ENCODE results near the gene SLC4A7. TPM values are rescaled to one million over a fixed set of nuclear protein-coding genes. Genes with fewer than 3 reads are reported as not detected.
"Not testable (repeated sequence)": the region's sequence is repeated elsewhere in the genome, so short reads cannot be mapped to it uniquely, and the experiment has no call there.

The SLC4A7 gene
- total RNA-seq, 2 experiments from 2014 or later = 57.8 to 66.3 TPM

DNA sequence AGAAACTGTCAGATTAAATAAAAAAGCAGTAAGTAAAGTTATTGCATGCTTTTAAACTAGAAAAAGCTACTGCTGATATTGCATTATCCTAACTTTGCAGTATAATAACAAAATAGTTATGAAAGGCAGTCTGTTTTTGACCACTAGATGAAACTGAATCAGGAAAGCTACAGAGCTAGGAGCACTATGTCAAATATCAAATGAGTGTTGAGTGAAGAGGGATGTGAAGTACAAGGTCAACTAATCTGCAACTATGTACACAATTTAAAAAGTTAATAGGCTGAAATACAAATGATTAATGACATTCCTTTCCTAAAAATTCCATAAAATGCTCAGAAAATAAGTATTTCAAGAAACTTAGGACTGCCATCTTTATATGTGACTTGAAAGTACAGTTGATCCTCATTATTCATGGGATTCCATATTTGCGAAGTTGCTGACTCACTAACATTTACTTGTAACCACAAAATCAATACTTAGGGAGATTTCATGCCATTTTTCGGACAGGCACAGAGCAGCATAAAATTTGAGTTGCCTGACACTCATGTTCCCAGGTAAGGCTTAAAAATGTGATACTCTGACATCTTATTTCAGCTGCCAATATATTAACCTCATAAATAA is 34.5 kb downstream of the SLC4A7 start:
- POLR2A ChIA-PET = no interaction called here
- CTCF ChIA-PET = no interaction called here

- CTCF ChIA-PET = not testable (repeated sequence)
These were observed 41.2 kb downstream of the SLC4A7 start for GRCh38 chr3:27442995-27443394.

DNA sequence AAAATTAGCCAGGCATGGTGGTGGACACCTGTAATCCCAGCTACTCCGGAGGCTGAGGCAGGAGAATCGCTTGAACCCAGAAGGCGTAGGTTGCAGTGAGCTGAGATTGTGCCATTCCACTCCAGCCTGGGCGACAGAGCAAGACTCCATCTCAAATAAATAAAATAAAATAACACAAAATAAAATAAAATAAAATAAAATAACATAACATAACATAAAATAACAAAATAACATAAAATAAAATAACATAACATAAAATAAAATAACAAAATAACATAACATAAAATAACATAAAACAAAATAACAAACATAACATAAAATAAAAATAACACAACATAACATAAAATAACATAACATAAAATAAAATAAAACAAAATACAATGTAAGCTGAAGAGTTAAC is 45.8 kb downstream of the SLC4A7 start:
- CTCF ChIA-PET, POLR2A ChIA-PET: not testable (repeated sequence)

More at GRCh38 chr3:27442995-27443394, 41.2 kb downstream of the SLC4A7 start:
- POLR2A ChIA-PET = interaction anchor here (0.6 kb wide), 1 partner anchor 11 kb away, joined by 8 read pairs; no protein-coding TSS in a partner anchor

- ChIA-PET CTCF (interaction anchor here (0.6 kb wide), 1 partner anchor 274 kb away, joined by 5 read pairs; no protein-coding TSS in a partner anchor), POLR2A (no interaction called here)
These were observed 53.1 kb downstream of the SLC4A7 start for GRCh38 chr3:27431116-27431515.

DNA sequence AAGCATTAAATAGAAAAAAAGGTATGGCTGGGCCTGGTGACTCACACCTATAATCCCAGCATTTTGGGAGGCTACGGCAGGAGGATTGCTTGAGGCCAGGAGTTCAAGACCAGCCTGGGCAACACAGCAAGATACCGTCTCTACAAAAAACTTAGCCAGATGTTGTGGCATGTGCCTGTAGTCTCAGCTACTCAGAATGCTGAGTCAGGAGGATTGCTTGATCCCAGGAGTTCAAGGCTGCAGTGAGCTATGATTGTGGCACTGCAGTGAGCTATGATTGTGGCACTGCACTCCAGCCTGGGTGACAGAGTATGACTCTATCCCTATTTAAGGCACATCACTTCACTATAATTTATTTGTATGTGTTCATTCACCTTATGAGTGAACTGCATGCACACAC is 54.3 kb downstream of the SLC4A7 start:
- ChIA-PET POLR2A (no interaction called here), CTCF (interaction anchor here (0.6 kb wide), 1 partner anchor 1792 kb away, joined by 3 read pairs; no protein-coding TSS in a partner anchor)

DNA sequence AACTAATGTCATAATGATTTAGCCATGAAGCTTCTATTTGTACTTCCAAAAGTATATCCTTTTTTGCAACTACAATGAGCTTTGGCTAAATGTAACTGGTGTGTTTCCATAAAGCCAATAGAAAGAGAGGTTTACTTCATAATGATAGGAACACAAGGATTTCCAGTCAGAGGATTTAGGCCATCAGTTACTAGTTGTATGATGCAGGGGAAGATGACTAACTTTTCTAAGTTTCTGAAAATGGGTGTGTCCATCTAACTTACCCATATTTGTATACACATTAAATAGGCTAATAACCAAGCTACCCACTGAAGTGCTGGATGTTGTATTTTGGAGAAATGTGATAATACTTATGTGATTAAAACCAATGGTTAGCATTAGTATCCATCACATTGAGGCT is 55.7 kb downstream of the SLC4A7 start:
- ChIA-PET CTCF (no interaction called here), POLR2A (interaction anchor here (0.6 kb wide), 1 partner anchor 56 kb away, joined by 3 read pairs; the partner anchor contains the start of gene SLC4A7)

- POLR2A ChIA-PET = no interaction called here
- CTCF ChIA-PET = no interaction called here
These were observed 57.3 kb downstream of the SLC4A7 start for GRCh38 chr3:27426926-27427325.

DNA sequence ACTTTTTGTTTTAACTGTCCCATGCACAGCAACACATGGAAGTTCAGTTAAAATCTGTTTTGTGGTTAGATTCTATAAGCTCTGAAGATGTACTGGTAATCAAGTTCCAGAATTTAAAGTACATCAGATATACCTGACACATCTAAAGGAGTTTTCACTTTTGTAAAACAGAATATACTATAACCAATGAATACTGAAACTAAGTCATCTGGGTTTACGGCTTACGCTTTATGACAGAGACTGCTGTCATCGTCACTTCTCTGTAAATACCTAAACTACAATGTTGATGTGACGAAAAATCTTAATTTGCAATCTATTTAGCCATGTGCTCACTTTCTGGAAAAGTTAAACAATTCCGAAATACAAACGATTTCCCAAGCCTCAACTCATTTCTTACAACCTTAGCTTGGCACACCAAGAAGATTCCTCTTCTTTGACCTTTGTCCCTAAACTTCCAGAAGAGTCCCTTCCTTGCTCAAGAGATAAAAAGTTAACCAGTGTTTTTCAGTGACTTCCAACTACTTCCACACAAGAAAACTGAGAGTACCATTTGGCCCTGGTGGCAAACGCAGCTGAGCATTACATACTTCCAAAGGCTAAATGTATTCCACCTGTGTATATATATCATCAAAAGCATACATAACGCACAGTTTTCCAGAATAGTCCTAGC is 58.2 kb downstream of the SLC4A7 start:
- CTCF ChIA-PET = no interaction called here

DNA sequence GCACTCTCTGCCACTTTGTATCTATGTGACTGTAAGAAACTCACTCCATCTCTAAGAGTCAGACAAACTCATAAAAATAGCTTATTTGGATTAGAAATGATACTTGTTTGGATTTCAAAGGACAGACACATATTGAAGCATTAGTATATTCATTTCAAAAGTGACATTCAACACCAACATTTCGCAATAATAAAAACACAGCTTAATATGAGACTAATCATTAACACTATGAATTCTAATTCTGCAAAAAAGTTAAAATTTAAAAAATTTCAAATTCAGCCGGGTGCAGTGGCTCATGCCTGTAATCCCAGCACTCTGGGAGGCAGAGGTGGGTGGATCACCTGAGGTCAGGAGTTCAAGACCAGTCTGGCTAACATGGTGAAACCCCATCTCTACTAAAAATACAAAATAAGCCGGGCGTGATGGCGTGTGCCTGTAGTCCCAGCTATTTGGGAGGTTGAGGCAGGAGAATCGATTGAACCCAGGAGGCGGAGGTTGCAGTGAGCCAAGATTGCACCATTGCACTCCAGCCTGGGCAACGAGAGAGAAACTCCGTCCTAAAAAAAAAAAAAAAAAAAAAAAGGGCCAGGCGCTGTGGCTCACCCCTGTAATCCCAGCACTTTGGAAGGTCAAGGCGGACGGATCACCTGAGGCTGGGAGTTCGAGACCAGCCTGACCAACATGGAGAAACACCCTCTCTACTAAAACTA is 59.2 kb downstream of the SLC4A7 start:
- POLR2A ChIA-PET = not testable (repeated sequence)
- CTCF ChIA-PET = interaction anchor here (0.6 kb wide), 1 partner anchor 36 kb away, joined by 3 read pairs; no protein-coding TSS in a partner anchor

More for the DNA sequence above, 58.2 kb downstream of the SLC4A7 start:
- POLR2A ChIA-PET = no interaction called here

- CTCF ChIA-PET = no interaction called here
These were observed 60.7 kb downstream of the SLC4A7 start for GRCh38 chr3:27423463-27423862.

DNA sequence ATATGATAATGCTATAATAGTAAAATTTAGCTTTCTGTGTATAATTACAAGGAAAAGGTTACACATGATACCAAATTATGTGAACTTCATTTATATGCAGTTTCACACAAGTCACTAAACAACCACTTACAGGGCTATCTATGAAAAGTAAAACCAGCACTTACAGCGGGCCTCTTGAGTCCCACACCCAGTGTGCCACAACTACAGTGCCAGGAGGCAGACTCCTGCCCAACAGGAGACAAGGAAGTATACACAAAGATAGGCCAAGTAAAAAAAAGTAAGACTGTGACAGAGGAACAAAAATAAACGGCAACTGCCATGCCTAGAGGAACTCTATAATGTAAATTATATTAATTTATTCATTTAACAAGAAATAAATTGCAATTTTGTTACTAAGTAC is 61.6 kb downstream of the SLC4A7 start:
- ChIA-PET CTCF (no interaction called here), POLR2A (no interaction called here)

More at GRCh38 chr3:27423463-27423862, 60.7 kb downstream of the SLC4A7 start:
- POLR2A ChIA-PET = no interaction called here

GRCh38 chr3:27415202-27415601 is 69.0 kb downstream of the SLC4A7 start:
- POLR2A ChIA-PET = no interaction called here
- CTCF ChIA-PET = no interaction called here

DNA sequence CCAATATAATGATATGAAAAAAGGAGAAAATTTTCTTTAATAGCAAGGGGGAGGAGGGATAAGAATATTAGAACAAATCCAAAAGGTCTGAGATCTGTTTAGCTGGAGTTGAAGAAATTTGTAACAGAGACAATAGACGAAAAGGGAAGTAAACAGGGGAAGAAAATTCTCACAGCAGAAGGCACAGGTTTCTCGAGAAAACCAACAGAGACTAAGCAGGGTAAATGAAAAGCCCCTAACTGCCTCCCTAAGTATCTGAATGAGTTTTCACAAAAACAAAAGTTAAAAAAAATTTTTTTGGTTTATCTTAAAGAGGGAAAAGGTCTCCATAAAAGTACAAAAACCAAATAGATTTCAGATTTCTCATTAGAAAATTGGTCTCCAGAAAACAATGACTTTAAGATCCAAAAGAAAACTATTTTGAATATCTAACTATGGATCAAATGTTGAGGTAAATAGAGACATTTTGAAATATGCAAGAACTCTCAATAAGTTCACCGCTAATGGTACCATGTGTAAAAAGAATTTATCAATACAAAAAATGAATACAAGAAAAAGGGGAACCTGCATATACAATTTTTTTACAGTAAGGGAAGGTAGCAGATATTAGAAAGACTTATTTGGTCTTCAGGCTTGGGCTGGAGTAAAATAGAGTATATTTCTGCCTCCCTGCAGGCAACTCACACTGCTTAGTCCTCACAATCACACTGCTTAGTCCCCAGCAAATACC is 91.1 kb downstream of the SLC4A7 start:
- ChIA-PET POLR2A (no interaction called here), CTCF (no interaction called here)

GRCh38 chr3:27392414-27392813 is 91.8 kb downstream of the SLC4A7 start:
- CTCF ChIA-PET = not testable (repeated sequence)

GRCh38 chr3:27391796-27392195 is 92.4 kb downstream of the SLC4A7 start:
- POLR2A ChIA-PET = no interaction called here
- CTCF ChIA-PET = no interaction called here

More at GRCh38 chr3:27392414-27392813, 91.8 kb downstream of the SLC4A7 start:
- POLR2A ChIA-PET = not testable (repeated sequence)

DNA sequence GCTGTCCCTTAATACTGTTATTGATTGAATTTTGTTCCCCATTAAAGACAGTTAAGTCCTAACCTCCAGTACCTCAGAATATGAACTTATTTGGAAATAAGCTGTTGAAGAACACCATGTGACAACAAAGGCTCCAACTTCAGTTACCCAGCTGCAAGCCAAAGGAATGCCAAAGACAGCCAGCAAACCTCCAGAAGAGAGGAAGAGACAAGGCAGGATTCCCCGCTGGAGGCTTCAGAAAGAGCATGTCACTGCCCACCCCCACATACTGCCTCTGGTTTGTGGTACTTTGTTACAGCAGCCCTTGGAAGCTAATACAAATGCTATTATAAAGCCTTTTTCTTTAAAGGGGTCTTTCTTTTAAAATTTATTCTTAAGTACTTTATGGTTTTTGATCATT is 96.6 kb downstream of the SLC4A7 start:
- CTCF ChIA-PET = no interaction called here
- POLR2A ChIA-PET = no interaction called here

DNA sequence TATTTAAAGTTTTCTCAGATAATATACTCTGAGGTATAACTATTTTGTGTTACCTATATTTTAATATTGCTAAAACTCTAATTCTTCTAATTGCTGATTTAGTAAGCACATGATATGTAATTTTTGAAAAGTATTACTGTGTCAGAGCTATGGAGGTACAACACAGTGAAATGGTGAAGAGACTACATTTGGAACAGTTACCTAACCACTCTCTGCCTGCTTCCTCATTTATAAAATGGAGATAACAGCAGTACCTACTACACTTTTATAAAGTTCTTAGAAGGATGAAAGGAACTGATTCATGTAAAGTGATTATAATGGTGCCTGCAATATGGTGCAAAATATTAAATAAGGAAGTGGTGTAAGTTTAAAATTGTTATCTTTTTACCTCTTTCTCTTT is 98.7 kb downstream of the SLC4A7 start:
- ChIA-PET POLR2A (no interaction called here), CTCF (no interaction called here)

GRCh38 chr3:27384191-27384590 is 100.0 kb downstream of the SLC4A7 start:
- POLR2A ChIA-PET = no interaction called here
- CTCF ChIA-PET = no interaction called here

GRCh38 chr3:27380433-27381357 is 103.5 kb downstream of the SLC4A7 start:
- POLR2A ChIA-PET = no interaction called here
- CTCF ChIA-PET = no interaction called here

Measured in activated CD8-positive, alpha-beta memory T cell treated with anti-CD3 and anti-CD28 coated beads for 36 hours (primary cell).